Erythroblast (primary cell): ENCODE results near the gene TRIM47.

ENCODE experiments used
- DNase-seq, 2 experiments: peaks; one replicate each; lab custom pipeline; 2025; lab: John Stamatoyannopoulos, UW
- GATA1 ChIP-seq: IDR thresholded peaks from 2 replicates; pipeline ENCODE4 v1.6.1; 2011; ENCODE audit warnings: low read depth, mild to moderate bottlenecking, control low read depth, low read length, moderate library complexity
- POLR2A ChIP-seq: IDR thresholded peaks from 2 replicates; pipeline ENCODE4 v1.6.1; 2011; ENCODE audit warnings: mild to moderate bottlenecking, low read length

Gene TRIM47

DNA sequence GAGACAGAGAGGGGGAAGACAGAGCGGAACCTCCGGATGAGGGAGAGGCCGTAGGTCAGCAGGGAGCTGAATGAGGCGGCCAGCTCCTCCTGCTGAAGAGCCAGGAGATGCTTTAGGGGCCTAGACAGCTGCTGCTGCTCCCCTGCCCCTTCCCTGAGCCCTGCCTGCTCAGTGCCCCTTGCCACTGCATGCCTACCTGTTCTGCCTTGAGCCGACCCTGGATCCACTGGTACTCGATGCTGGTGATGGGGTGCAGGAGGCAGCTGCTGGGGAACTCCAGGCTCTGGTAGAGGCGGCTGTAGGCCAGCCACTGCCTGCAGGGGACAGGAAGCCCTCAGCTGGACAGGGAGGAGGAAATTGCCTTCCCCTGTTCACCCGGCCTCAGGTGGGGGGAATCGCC, 41.8 kb downstream of the TRIM47 start:
- DNase-seq, result no peak
- no peak for TF ChIP-seq POLR2A

- no peak for TF ChIP-seq GATA1
- TF ChIP-seq POLR2A, result no peak
- no peak for DNase-seq
These were observed 42.8 kb downstream of the TRIM47 start for GRCh38 chr17:75835654-75835987.

- TF ChIP-seq POLR2A, result no peak
- no peak for TF ChIP-seq GATA1
- no peak for DNase-seq
These were observed 43.3 kb downstream of the TRIM47 start for GRCh38 chr17:75834928-75835653.

GRCh38 chr17:75834279-75834920, 44.0 kb downstream of the TRIM47 start:
- no peak for DNase-seq
- TF ChIP-seq POLR2A (no peak), GATA1 (no peak)

GRCh38 chr17:75832652-75833400, 45.6 kb downstream of the TRIM47 start:
- no peak for TF ChIP-seq GATA1
- TF ChIP-seq POLR2A, result no peak
- DNase-seq, result no peak

DNA sequence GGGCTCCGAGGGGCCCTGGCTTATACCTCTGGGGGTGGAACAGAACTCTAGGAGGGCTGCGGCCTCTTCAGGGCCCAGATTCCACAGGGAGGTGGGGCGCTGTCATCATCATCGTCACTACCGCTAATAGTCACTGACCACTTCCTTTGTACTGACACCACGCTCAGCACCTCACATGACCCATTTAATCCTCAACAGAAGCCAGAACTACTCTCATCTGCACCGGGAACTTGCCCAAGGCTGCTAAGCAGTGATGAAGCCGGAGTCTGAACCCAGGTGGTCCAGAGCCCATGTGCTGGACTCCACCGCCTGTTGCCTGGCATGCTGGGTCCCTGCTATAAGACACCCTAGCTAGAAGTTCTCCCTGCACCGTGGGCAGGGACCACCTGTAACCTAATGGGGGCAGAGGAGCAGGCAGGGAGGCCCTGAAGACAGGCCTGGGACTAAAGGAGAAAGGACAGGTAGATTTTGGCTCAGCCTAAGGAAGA, 46.2 kb downstream of the TRIM47 start:
- TF ChIP-seq GATA1 (no peak), POLR2A (no peak)
- DNase-seq, result no peak

GRCh38 chr17:75831032-75831571, 47.3 kb downstream of the TRIM47 start:
- no peak for DNase-seq
- TF ChIP-seq GATA1 (no peak), POLR2A (no peak)

GRCh38 chr17:75830164-75831031, 48.0 kb downstream of the TRIM47 start:
- peak in 1 of 2 experiments; percentile 38 for DNase-seq
- no peak for TF ChIP-seq GATA1
- TF ChIP-seq POLR2A, result no peak

DNA sequence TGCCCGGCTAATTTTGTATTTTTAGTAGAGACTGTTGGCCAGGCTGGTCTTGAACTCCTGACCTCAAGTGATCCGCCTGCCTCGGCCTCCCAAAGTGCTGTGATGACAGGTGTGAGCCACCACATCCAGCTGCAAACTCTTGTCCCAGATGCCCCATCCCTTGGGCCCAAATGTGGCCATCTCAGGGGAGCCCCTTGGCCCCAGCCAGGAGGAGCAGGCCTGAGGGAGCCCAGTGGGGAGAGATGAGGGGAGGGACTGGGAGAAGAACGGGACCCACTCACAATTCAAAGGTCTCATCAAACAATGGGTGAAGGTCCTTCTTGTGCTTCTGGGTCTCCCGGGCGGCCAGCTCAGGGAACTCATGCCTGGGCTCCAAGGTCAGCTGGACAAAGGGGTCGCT, 48.6 kb downstream of the TRIM47 start:
- DNase-seq, result no peak
- TF ChIP-seq POLR2A (no peak), GATA1 (no peak)

DNA sequence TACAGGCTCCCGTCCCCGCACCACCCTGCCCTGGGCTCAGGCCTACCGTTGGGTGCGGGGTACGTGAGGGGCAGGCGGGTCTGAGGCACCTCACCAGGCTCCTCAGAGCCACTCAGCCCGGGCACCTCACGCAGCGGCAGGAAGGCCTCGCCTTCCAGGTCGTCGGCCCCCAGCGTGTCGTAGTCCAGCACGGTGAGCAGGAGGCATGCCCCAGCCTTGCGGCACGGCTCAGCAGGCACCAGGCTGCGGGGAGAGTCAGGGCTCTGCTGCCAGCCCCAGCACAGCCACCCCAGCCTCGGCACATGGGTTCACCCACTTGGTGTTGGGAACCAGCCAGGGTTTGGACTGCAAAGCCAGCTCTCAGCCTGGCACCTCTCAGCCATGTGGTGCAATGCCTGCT, 49.6 kb downstream of the TRIM47 start:
- TF ChIP-seq GATA1 (no peak), POLR2A (no peak)
- DNase-seq, result no peak

- TF ChIP-seq POLR2A (no peak), GATA1 (no peak)
- no peak for DNase-seq
These were observed 50.3 kb downstream of the TRIM47 start for GRCh38 chr17:75828076-75828400.

GRCh38 chr17:75827308-75828075, 50.9 kb downstream of the TRIM47 start:
- DNase-seq, result peak; percentile 40 to 45
- TF ChIP-seq GATA1 (no peak), POLR2A (no peak)

DNA sequence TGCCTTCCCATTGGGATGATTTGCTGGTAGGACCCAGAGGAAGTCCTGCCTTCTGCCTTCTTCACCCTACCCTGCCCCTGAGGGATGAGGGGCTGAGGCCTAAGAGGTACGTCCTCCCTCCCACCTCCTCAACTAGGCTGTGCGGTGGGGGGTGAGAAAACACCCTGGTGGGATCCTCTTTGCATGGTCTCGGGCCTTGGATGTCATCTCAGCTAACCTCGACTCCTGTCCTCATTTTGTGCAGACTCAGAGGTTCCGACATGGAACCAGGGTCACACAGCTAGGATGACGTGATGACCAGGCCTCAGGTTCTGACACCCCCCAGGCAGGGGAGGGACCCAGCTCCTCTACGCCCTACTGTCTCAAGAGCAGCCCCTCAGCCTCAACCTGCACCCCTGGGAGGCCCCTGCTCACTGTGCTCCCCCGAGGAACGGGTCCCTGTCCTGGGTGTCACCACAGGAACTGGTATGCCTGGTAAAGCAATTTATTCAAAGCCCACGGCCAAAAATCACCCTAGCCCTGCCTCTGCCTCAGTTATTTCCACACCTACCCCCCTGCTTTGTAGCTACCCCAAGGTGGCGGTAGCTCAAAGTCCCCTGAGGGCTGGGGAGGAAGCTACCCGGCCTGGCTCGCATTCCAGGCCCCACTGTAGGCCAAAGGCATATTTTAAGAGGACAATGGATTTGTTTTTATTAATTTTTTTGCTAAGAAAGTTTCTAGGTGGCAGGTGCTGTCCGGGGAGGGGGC, 51.6 kb downstream of the TRIM47 start:
- DNase-seq, result no peak
- TF ChIP-seq POLR2A, result peak; percentile 2
- TF ChIP-seq GATA1, result no peak
